Neuron (in vitro differentiated cells): ENCODE measurements around the gene DSC3.

Experiments
- H2AFZ ChIP-seq: one replicate; pipeline ENCODE4 v1.6.1; 2013; ENCODE audit warnings: low read depth, mild to moderate bottlenecking, inconsistent platforms, low read length, moderate library complexity
- H3K27me3 ChIP-seq: one replicate; pipeline ENCODE4 v1.6.1; 2013; ENCODE audit warnings: low read length; ENCODE audit not compliant: insufficient read depth
- H3K36me3 ChIP-seq: one replicate; pipeline ENCODE4 v1.6.1; 2013; ENCODE audit warnings: low read length; ENCODE audit not compliant: insufficient read depth
- H3K4me1 ChIP-seq: one replicate; pipeline ENCODE4 v1.6.1; 2013; ENCODE audit warnings: low read length; ENCODE audit not compliant: insufficient read depth
- H3K4me3 ChIP-seq: 2 replicates; pipeline ENCODE4 v1.5.1; 2013; ENCODE audit warnings: mild to moderate bottlenecking, low read length, moderate library complexity
- H3K9me3 ChIP-seq: one replicate; pipeline ENCODE4 v1.6.1; 2013; ENCODE audit warnings: low read length

Gene DSC3

GRCh38 chr18:30940952-30941539, 101.5 kb downstream of the DSC3 start:
- Histone ChIP-seq H3K36me3 (no peaks in the 10 kb centered on the region), H3K4me1 (no peaks in the 10 kb centered on the region), H3K4me3 (no peak overlapping the region), H3K9me3 (no peaks in the 10 kb centered on the region), H2AFZ (no peak overlapping the region), H3K27me3 (no peaks in the 10 kb centered on the region)
